Measurements from ENCODE around the gene GPR84. TPM values are rescaled to one million over a fixed set of nuclear protein-coding genes. Genes with fewer than 3 reads are reported as not detected.

The GPR84 gene
- total and polyA plus RNA-seq, 2 of the 8 experiments (the other 6 are each of a cell fraction or from before 2014, with no cell fraction given): 0.09 TPM; not detected in 1

GRCh38 chr12:54368025-54368708 lies 3.9 kb upstream of the GPR84 start (continued):
- TF ChIP-seq TEAD4 (IDR thresholded peaks at IDR 0.05; ENCODE audit: low read depth, low read length): no peak

All from H1 (cell line).